ENCODE measurements around the gene TULP4.
A peak's percentile ranks its signal among the peaks of the same experiment; 100 is the strongest.

Gene TULP4

DNA sequence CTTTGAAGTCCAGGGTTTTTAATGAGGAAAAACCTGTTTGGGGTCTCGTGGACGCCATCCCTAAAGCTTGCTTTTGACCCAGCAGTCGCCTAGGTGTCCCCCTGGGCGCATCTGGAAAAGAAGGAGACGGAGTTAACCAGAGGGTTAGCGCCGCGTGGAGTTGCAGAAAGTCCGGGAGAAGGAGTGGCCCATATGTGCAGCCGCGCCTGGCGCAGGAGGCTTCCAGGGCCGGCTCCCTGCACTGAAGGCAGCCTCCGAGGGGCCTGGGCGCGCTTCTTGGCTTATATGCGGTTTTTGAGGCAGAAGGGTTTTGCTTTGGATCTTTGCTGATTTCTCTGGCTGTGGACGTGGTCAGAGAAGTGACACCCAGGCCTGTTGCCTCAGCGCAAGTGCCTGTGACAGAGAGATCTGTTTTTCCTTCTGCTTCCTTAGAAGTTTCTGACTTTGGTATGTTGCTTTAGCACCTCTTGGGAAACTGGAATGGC is 248.6 kb downstream of the TULP4 start:
- ChIA-PET CTCF (interaction anchor here (0.5 to 0.7 kb wide), 2 partner anchors 47 to 282 kb away, joined by 3 to 5 read pairs; no protein-coding TSS in a partner anchor), POLR2A (ENCODE audit: low non-redundant PET) (no interaction called here)
- no peak for TF ChIP-seq CTCF (conservative IDR thresholded peaks at IDR 0.05; ENCODE audit: low read depth)
- DNase-seq (ENCODE audit: low spot score) = no peak
- H3K27ac ChIP-seq = peak overlapping the region; percentile 78
